HepG2 (cell line): ENCODE measurements around the gene MGST2.

Experiments
- ASH2L ChIP-seq: fragments of 300-600, 200-600 bp; sonication (generic); IDR thresholded peaks from 2 replicates; pipeline ENCODE4 v1.7.0; 2017; ENCODE audit warnings: low read depth, mild to moderate bottlenecking, moderate library complexity, mixed read lengths, low read length; ENCODE audit not compliant: insufficient read length
- CTCF ChIP-seq: sonication (generic); formaldehyde crosslinking; IDR thresholded peaks from 2 replicates; pipeline ENCODE4 v1.5.0; 2020; ENCODE audit warnings: mild to moderate bottlenecking, missing genetic modification reagents, moderate library complexity
- FOXP1 ChIP-seq, 2 experiments: fragments of 450-650 bp in 1 of 2; IDR thresholded peaks; 2 replicates each; pipeline ENCODE4 v1.6.1; 2017 to 2018; ENCODE audit warnings: antibody characterized with exemption in 1 of 2
- HDAC6 ChIP-seq: fragments of 200-600 bp; sonication (generic); IDR thresholded peaks from 2 replicates; pipeline ENCODE4 v1.7.0; 2017; ENCODE audit warnings: mild to moderate bottlenecking, antibody characterized with exemption, low read length, low read depth
- MAFK ChIP-seq, 2 experiments: IDR thresholded peaks in 1 of 2; conservative IDR thresholded peaks in 1 of 2; 2 replicates each; pipeline ENCODE4 v1.6.1; 2011; ENCODE audit warnings: improper control_type of control experiment in 2 of 2, low read length in 2 of 2
- NFYB ChIP-seq: sonication (generic); formaldehyde crosslinking; IDR thresholded peaks from 2 replicates; pipeline ENCODE4 v1.4.0; 2020; ENCODE audit warnings: missing genetic modification reagents
- RNF2 ChIP-seq: fragments of 450-650 bp; conservative IDR thresholded peaks from 2 replicates; pipeline ENCODE4 v1.6.1; 2016; ENCODE audit warnings: low read depth
- TAF1 ChIP-seq: sonication (generic); formaldehyde crosslinking; IDR thresholded peaks from 2 replicates; pipeline ENCODE4 v1.4.0; 2020; ENCODE audit warnings: missing genetic modification reagents
- ZNF879 ChIP-seq: sonication (generic); formaldehyde crosslinking; IDR thresholded peaks from 2 replicates; pipeline ENCODE4 v1.8.1; 2023; ENCODE audit warnings: missing genetic modification reagents

DNA sequence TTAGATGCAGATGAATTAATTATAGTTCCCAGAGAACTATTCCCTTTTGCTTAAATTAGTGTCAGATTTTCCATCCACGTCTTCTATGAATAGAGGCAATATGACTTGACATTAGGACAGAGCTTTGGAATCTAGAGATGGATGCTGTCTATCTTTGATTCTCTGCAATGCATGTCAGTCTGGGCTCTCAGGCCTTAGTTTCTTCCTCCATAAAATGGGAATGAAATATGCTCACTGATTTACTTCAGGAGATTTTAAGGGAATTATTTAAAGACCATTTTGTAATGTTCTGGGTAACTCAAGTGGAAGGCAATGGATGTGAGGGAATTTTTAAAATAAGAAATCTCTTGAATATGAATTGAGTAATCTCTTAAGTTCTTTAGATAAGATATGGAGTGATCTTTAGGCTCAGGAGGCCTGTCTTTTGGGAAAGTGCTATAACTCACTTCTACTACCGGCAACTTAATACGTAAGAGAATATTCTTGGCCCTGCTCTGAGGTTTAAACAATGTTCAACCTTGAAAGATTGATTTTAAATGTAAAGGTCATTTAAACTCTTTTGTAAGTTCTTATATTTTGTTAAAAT lies 29.0 kb downstream of the MGST2 start:
- TF ChIP-seq CTCF (CRISPR knock-in tag), result no peak
- no peak for TF ChIP-seq TAF1
- TF ChIP-seq HDAC6, result no peak
- no peak for TF ChIP-seq ZNF879 (CRISPR knock-in tag)
- no peak for TF ChIP-seq MAFK (conservative IDR thresholded peaks at IDR 0.05 in 1 of 2, IDR thresholded peaks at IDR 0.05 in 1 of 2; ENCODE audit: low read length in 2 of 2)
- no peak for TF ChIP-seq ASH2L
- TF ChIP-seq FOXP1 (IDR thresholded peaks at IDR 0.05), result no peak
- TF ChIP-seq FOXP1 (CRISPR knock-in tag; IDR thresholded peaks at IDR 0.05), result no peak
- TF ChIP-seq NFYB (CRISPR knock-in tag), result no peak
- no peak for TF ChIP-seq RNF2
